GM21515 (cell line): Measurements from ENCODE around the gene RPL3.

Experiments used
- ATAC-seq: cut with Tn5 transposase; IDR thresholded peaks from one replicate; pipeline ENCODE4 v1.9.1; 2021; ENCODE audit not compliant: unreplicated experiment

RPL3 gene

GRCh38 chr22:39301108-39301507, 18.3 kb downstream of the RPL3 start:
- no peak for ATAC-seq

- no peak for ATAC-seq
Observed at GRCh38 chr22:39300186-39300830, 19.1 kb downstream of the RPL3 start.

GRCh38 chr22:39299829-39300178, 19.6 kb downstream of the RPL3 start:
- ATAC-seq, result no peak

GRCh38 chr22:39298241-39298987, 21.0 kb downstream of the RPL3 start:
- no peak for ATAC-seq

- no peak for ATAC-seq
Observed at GRCh38 chr22:39297490-39298240, 21.8 kb downstream of the RPL3 start.

DNA sequence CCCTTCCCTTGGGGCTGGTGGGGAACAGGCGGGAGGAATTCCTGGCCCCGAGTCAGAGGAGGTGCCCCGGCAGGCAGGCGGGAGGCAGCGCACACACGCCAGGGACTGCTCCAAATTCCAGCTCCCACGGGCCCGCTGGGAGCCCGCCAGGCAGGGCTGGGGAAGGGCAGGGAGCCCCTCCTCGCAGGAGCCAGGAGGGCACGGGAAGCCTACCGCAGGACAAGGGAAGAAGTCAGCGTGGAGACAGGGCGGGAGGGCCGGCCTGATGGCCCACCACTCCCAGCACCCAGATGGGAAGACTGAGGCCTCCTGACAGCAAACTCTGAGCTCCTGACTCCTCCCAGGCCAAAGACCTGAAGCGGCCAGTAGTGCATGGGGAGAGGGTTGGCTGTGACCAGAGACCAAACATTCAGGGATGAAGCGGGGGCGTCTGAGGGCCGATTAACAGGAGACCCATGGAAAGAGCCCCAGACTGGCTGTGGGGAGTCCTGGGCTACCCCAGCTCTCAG, 22.4 kb downstream of the RPL3 start:
- ATAC-seq, result no peak

DNA sequence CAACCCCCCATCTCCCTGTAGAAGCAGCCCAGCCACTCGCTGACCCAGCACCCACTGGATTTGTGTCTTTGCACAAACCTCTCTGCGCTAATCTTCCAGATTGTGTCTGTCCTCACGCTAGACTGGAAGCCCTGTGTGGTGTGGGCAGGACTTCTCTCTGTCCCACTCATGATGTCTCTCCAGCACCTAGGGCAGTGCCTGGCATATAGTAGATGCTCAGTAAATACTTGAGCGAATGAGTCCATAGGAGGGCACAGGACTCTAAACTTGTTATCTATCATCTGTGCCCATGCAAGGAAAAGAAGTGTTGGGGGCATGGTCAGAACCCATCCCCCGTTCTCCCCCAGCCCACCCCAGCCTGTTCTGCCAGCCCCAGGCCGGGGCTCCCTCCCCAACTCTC, 22.9 kb downstream of the RPL3 start:
- ATAC-seq, result no peak

GRCh38 chr22:39294571-39295468, 24.6 kb downstream of the RPL3 start:
- no peak for ATAC-seq

GRCh38 chr22:39293766-39294368, 25.6 kb downstream of the RPL3 start:
- ATAC-seq, result no peak

GRCh38 chr22:39292561-39293074, 26.8 kb downstream of the RPL3 start:
- no peak for ATAC-seq

- no peak for ATAC-seq
Observed at GRCh38 chr22:39292031-39292462, 27.4 kb downstream of the RPL3 start.

DNA sequence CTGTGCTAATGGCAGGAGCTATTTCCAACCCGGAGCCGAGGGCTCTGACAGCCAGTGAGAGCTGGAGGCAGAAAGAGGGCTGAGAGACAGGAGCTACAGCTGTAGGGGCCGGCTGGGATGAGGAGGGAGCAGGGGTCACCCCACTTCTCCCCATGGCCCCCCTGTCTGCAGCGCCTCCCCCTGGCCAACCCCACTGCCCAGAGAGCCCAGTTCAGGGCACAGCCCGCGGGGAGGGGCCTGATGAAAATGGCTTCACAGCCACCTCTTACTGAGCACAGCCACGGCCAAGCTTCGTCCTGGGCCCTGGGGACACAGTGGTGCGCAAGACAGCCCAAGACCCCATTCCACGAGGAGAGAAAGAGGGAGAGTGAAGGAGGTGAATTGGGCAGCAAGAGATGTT, 27.9 kb downstream of the RPL3 start:
- ATAC-seq, result no peak

DNA sequence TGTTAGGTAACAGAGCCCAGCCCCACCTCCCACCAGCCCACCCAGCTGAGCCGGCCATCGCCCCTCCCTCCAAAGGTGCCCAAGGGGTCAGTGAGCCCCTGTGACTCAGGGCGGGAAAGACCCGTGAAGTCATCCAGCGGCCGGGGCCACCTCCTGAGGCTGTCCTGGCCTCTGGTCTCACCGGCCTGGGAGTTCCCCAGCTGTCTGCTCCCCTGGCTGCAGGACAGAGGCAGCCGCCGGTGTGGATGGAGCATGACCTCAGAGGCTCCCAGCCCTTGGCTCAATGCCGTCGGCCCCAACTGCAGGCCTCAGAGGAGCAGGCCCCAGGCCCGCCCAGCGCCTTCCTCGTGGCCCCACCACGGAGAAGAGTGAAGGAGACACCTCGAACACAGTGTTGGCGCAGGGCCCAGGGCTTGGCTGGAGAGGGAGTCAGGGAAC, 28.7 kb downstream of the RPL3 start:
- ATAC-seq, result no peak

DNA sequence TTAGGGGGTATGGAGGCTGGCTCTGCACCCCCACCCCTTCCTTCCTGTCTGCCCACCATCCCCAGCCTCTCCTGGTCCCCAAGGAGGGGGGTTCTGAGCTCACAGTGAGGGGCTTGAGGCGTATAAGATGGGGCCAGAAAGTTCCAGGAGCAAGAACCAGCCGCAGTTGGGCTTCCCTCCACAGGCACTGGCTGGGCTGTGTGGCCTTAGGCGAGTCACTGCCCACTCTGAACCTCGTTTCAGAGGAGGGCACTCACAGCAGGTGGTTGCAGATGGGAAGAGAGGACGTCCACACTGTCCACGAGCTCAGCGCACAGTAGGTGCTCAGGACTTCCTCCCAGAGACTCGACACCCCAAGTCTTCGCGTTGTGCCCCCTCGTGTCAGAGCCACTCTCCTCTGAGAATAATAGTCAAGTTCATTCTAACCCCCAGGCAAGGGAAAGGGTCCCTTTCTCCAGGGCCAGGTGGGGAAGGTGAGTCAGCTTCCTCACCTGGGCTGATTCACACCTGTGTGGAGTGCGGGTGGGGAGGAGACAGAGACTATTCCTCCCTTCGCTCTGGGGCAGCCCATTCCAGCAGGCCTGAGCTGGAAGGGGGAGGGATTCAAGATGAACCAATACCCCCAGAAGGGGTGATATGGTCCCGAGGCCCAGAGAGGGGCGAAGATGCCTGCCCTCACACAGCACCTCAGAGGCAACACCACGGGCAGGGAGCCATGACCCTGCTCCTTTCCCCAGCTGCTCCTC, 29.3 kb downstream of the RPL3 start:
- no peak for ATAC-seq

DNA sequence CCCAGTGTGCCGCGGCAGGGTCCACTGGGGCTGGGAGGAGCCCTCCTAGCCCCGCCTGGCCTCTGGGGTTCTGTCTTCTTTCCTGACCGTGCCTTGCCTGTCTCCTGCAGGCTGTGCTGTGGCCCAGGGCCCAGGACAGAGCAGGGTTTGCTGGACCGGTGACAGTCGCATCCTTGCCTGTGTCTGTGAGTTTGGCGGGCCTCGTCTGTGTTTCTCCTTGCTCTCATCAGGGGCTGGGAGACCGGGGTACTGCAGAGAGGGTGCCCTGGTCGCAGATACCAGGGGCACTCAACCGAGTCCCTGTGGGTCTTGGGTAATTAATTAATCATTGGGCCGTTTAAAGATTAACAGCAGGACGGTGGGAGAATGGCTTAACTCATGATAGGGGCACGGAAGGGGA, 29.9 kb downstream of the RPL3 start:
- no peak for ATAC-seq

DNA sequence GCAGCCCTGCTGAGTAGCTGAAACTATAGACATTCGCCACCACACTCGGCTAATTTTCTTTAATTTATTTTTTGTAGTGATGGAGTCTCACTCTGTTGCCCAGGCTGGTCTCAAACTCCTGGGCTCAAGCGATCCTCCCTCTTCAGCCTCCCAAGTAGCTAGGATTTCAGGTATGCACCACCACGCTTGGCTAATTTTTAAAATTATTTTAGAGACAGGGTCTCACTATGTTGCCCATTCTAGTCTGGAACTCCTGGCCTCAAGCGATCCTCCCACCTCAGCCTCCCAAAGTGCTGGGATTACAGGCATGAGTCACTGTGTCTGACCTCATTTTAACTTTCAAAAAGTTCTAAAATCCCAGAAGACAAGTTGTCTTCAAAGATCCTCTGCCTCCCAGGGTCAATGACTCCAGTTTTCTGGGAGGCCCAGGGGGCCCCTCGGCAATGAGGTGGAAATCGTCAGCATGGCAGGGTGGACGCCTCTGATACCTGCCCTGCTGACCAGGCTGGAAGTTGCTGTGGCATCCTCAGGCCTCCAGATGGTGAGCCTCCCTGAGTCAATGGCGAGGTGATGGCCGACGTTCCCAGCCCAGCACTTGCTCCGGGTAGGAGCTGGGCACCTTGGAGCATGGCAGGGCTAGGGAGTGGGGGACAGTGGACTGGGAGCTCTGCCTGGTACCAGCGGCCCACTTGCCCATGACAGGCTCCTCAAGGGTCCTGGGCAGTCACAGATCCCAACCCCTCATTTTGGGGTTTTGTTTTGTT, 31.1 kb downstream of the RPL3 start:
- ATAC-seq, result no peak

DNA sequence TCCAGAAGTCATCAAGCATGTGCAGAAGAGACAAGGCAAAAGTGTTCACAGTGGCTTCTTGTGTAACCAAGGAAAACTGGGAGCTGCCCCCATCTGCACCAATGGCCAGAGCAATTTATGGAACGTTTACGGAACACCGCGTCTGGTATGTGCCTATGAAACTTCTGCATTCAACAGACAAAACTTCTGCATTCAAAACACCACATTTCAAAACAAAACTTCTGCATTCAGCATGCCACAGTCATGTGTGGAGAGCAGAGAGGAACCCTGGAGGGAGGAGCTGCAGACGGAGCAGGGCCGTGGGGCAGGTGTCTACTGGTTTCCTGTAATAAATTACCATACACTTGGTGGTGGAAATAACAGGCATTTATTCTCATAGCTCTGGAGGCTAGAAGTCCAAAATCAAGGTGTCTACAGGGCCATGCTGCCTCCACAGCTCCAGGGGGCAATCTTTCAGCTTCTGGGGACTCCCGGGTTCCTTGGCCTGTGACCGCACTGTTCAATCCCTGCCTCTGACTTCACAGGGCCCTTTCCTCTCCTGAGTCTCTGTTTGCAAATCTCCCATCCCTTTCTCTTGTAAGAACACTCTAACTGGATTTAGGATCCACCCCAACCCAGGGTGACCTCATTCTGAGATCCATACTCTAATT, 32.2 kb downstream of the RPL3 start:
- ATAC-seq, result no peak

DNA sequence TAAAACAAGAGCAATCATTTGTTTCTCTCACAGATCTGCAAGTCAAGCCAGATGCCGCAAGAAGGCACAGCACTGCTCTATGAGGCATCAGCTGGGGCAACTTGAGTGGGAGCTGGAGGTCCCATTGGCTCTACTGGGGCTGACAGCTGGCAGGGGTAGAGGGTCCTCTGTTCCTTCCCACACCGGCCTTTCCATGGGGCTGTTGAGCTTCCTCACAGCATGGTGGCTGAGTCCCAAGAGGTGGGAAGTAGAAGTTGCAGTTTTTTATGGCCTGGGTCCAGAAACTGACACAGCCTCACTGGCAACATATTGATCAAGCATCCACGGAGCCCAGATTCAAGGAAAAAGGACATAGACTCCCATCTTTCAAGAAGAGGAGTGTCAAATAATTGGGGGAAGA, 34.4 kb downstream of the RPL3 start:
- no peak for ATAC-seq
